Esophagus muscularis mucosa (tissue), 4 donors: ENCODE data around the gene DGKQ. TPM values are rescaled to one million over a fixed set of nuclear protein-coding genes. Genes with fewer than 3 reads are reported as not detected.

Experiments
- DNase-seq: peaks from one replicate; pipeline ENCODE4 v3.0.0-alpha.2; 2017; ENCODE audit errors: extremely low spot score
- H3K27ac ChIP-seq, 4 donors: fragments of 200-600 bp; sonication (generic); replicated peaks in 1 of 4; 1 replicate in 3 of 4; 2 replicates in 1 of 4; pipeline ENCODE4 v1.5.1; 2016 to 2019; ENCODE audit warnings: mild to moderate bottlenecking in 1 of 4
- H3K27me3 ChIP-seq, 4 donors: fragments of 200-600 bp; sonication (generic); one replicate each; pipeline versions ENCODE4 v1.5.1 to v1.6.0; 2016 to 2019
- H3K36me3 ChIP-seq, 4 donors: fragments of 200-600 bp; sonication (generic); one replicate each; pipeline ENCODE4 v1.5.1; 2016 to 2019
- H3K4me1 ChIP-seq, 4 donors: fragments of 200-600 bp; sonication (generic); one replicate each; pipeline ENCODE4 v1.5.1; 2016 to 2019
- H3K4me3 ChIP-seq, 4 donors: fragments of 200-600 bp; sonication (generic); 1 replicate in 2 of 4; 2 replicates in 2 of 4; pipeline ENCODE4 v1.5.1; 2016 to 2019; ENCODE audit warnings: mild to moderate bottlenecking in 4 of 4, moderate library complexity in 1 of 4
- H3K9me3 ChIP-seq, 4 donors: fragments of 200-600 bp; sonication (generic); 1 replicate in 3 of 4; 2 replicates in 1 of 4; pipeline ENCODE4 v1.5.1; 2016 to 2019
- CTCF ChIP-seq, 3 experiments: fragments of 200-600 bp in 2 of 3; fragments of 450-650 bp in 1 of 3; sonication (generic) in 2 of 3; IDR thresholded peaks; one replicate each; pipeline ENCODE4 v1.5.1; 2017 to 2019; ENCODE audit warnings: antibody characterized with exemption in 3 of 3, mild to moderate bottlenecking in 2 of 3, moderate library complexity in 1 of 3
- EP300 ChIP-seq: sonication (generic); formaldehyde crosslinking; IDR thresholded peaks from one replicate; pipeline ENCODE4 v1.6.1; 2017; ENCODE audit warnings: antibody characterized with exemption
- POLR2A ChIP-seq: fragments of 450-650 bp; IDR thresholded peaks from one replicate; pipeline ENCODE4 v1.6.1; 2017; ENCODE audit warnings: antibody characterized with exemption, moderate library complexity, mild to moderate bottlenecking, low read depth
- POLR2AphosphoS5 ChIP-seq, 2 donors: sonication (generic); formaldehyde crosslinking; IDR thresholded peaks; one replicate each; pipeline ENCODE4 v1.6.1; 2017; ENCODE audit warnings: antibody characterized with exemption in 2 of 2
- WGBS: methylation state at CpG from one replicate; pipeline ENCODE4 v1.1.5; 2018; 5-methylcytosine and 5-hydroxymethylcytosine counted together
- intact Hi-C: fragments of 100-400 bp; cut with DNase I; formaldehyde crosslinking; loops from one replicate; pipeline ENCODE4 v1.15.1; 2023
- total RNA-seq, 4 donors: library from RNA; depleted of rRNA; stranded (reverse); fragments of >200 nt; gene quantifications; one replicate each; pipeline versions ENCODE4 v1.1.0 to v1.2.1, GENCODE V29; 2016

DGKQ gene
- total RNA-seq, 4 donors from 2014 or later, result 7.5 to 11.9 (median 9.9) TPM

- Histone ChIP-seq H3K4me3 (peak overlapping the region; percentile 66 to 78 (median 74)), H3K27me3 (peaks cover 0 to 40% (median 14%) of the 10 kb centered on the region in 4 donors), H3K36me3 (no peaks in the 10 kb centered on the region), H3K27ac (peak overlapping the region; percentile 73 to 85 (median 82)), H3K9me3 (no peaks in the 10 kb centered on the region), H3K4me1 (peaks cover 30 to 49% (median 38%) of the 10 kb centered on the region in 4 donors)
- peak; percentile 14 to 53 for TF ChIP-seq POLR2AphosphoS5 (IDR thresholded peaks at IDR 0.05)
- TF ChIP-seq CTCF (IDR thresholded peaks at IDR 0.05), result peak in 2 of 3 experiments; percentile 5 to 17
- TF ChIP-seq EP300, result no peak
- 0% methylated on average over 14 of the region's 109 CpGs for WGBS
- intact Hi-C loops, result loop anchor here (5.0 kb wide), 1 partner anchor 38 kb away; no protein-coding TSS in a partner anchor
- no peak for DNase-seq
Observed at GRCh38 chr4:1009542-1010394, 36.4 kb upstream of the DGKQ start.

GRCh38 chr4:1008840-1009541, 35.6 kb upstream of the DGKQ start:
- TF ChIP-seq POLR2A (no peak), CTCF (IDR thresholded peaks at IDR 0.05) (no peak), POLR2AphosphoS5 (IDR thresholded peaks at IDR 0.05) (no peak), EP300 (no peak)
- DNase-seq, result no peak
- peaks cover 30 to 45% (median 35%) of the 10 kb centered on the region in 4 donors for H3K4me1 ChIP-seq
- peak overlapping the region; percentile 66 to 78 (median 74) for H3K4me3 ChIP-seq
- peaks cover 0 to 48% (median 18%) of the 10 kb centered on the region in 4 donors for H3K27me3 ChIP-seq
- H3K9me3 ChIP-seq, result no peaks in the 10 kb centered on the region
- WGBS, result 4% methylated on average over 25 of the region's 36 CpGs
- intact Hi-C loops, result no loop called here
- H3K36me3 ChIP-seq, result no peaks in the 10 kb centered on the region
- H3K27ac ChIP-seq, result peak overlapping the region in 3 of 4 donors; percentile 62 to 72 (median 64)

- Histone ChIP-seq H3K4me3 (no peak overlapping the region), H3K9me3 (no peaks in the 10 kb centered on the region), H3K27me3 (peaks cover 12 to 69% (median 39%) of the 10 kb centered on the region in 4 donors), H3K27ac (no peak overlapping the region), H3K36me3 (no peaks in the 10 kb centered on the region), H3K4me1 (peaks cover 31 to 43% (median 42%) of the 10 kb centered on the region in 4 donors)
- intact Hi-C loops, result no loop called here
- no peak for DNase-seq
- TF ChIP-seq CTCF (IDR thresholded peaks at IDR 0.05) (no peak), EP300 (no peak), POLR2A (no peak)
- 85% methylated on average over 5 of the region's 5 CpGs for WGBS
Observed at GRCh38 chr4:1006856-1007255, 33.5 kb upstream of the DGKQ start.

GRCh38 chr4:1004557-1005485, 31.5 kb upstream of the DGKQ start:
- WGBS, result 80% methylated on average over 20 of the region's 25 CpGs
- Histone ChIP-seq H3K27me3 (peaks cover 13 to 89% (median 54%) of the 10 kb centered on the region in 4 donors), H3K9me3 (no peaks in the 10 kb centered on the region), H3K36me3 (no peaks in the 10 kb centered on the region), H3K4me1 (peaks cover 19 to 33% (median 30%) of the 10 kb centered on the region in 4 donors), H3K4me3 (no peak overlapping the region), H3K27ac (no peak overlapping the region)
- TF ChIP-seq POLR2A, result no peak
- no peak for TF ChIP-seq POLR2AphosphoS5 (IDR thresholded peaks at IDR 0.05)
- no peak for TF ChIP-seq EP300
- TF ChIP-seq CTCF (IDR thresholded peaks at IDR 0.05), result no peak
- intact Hi-C loops, result no loop called here
- DNase-seq, result no peak
